Measurements from ENCODE around the gene NOS2.

- TF ChIP-seq POLR2A (IDR thresholded peaks at IDR 0.05; ENCODE audit: low read length) (no peak), GATA1 (IDR thresholded peaks at IDR 0.05; ENCODE audit: low read depth, low read length) (no peak)
These were observed 7.5 kb upstream of the NOS2 start for GRCh38 chr17:27807567-27808470.
